GM23338 (cell line): ENCODE results near the gene PEX10.

Source experiments
- CREB1 ChIP-seq: fragments of 250-450 bp; sonication (Bioruptor Pico); IDR thresholded peaks from 2 replicates; pipeline ENCODE4 v1.5.0; 2020; ENCODE audit warnings: low read depth, mild to moderate bottlenecking, moderate library complexity
- EZH2 ChIP-seq: fragments of 200-600 bp; sonication (generic); IDR thresholded peaks from one replicate; pipeline ENCODE4 v1.8.0; 2017; ENCODE audit warnings: antibody characterized with exemption, mild to moderate bottlenecking, low read depth; ENCODE audit not compliant: unreplicated experiment
- EZH2phosphoT487 ChIP-seq: fragments of 200-600 bp; sonication (generic); IDR thresholded peaks from one replicate; pipeline ENCODE4 v1.8.1; 2018; ENCODE audit warnings: antibody characterized with exemption; ENCODE audit not compliant: unreplicated experiment
- JUNB ChIP-seq: IDR thresholded peaks from one replicate; pipeline ENCODE4 v1.6.1; 2016; ENCODE audit warnings: antibody characterized with exemption; ENCODE audit not compliant: unreplicated experiment
- NANOG ChIP-seq: IDR thresholded peaks from 2 replicates; pipeline ENCODE4 v1.6.1; 2016; ENCODE audit warnings: antibody characterized with exemption, borderline replicate concordance
- POLR2AphosphoS5 ChIP-seq: IDR thresholded peaks from 2 replicates; pipeline ENCODE4 v1.6.1; 2016; ENCODE audit warnings: antibody characterized with exemption, low read depth
- REST ChIP-seq: IDR thresholded peaks from one replicate; pipeline ENCODE4 v1.6.1; 2018; ENCODE audit warnings: antibody characterized with exemption; ENCODE audit not compliant: unreplicated experiment
- ZNF114 ChIP-seq: fragments of 250-450 bp; sonication (Bioruptor Pico); IDR thresholded peaks from 2 replicates; pipeline ENCODE4 v1.5.0; 2020; ENCODE audit warnings: mild to moderate bottlenecking, moderate library complexity
- TF ChIP-seq, protein P1 (sequence below), 2 experiments: fragments of 200-600 bp in 1 of 2; sonication (generic) in 1 of 2; conservative IDR thresholded peaks; 2 replicates each; pipeline versions ENCODE4 v1.5.1 to v1.6.1; 2016 to 2017; ENCODE audit warnings: antibody characterized with exemption in 2 of 2, low read depth in 2 of 2, mild to moderate bottlenecking in 2 of 2, moderate library complexity in 1 of 2

DNA sequence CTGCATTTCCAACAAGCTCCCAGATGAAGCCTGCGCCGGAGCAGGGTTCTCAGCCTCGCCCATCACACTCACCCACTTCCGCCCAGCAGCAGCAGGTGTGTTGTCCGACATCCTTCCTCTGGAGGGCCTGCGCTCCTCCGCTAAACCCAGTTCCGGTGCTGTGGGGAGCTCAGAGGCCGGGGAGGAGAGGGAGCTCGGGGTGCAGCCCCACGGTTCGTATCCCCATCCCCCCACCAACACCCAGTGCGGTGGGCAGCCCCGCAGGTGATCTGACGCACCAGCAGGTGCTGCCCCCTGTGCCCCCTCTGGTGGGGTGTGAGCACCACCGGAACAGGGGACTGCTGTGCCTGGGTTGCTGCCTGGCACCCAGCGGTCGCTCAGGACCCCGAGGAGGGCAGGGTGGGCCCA is 3.4 kb upstream of the PEX10 start:
- no peak for TF ChIP-seq ZNF114
- TF ChIP-seq, protein P1, sequence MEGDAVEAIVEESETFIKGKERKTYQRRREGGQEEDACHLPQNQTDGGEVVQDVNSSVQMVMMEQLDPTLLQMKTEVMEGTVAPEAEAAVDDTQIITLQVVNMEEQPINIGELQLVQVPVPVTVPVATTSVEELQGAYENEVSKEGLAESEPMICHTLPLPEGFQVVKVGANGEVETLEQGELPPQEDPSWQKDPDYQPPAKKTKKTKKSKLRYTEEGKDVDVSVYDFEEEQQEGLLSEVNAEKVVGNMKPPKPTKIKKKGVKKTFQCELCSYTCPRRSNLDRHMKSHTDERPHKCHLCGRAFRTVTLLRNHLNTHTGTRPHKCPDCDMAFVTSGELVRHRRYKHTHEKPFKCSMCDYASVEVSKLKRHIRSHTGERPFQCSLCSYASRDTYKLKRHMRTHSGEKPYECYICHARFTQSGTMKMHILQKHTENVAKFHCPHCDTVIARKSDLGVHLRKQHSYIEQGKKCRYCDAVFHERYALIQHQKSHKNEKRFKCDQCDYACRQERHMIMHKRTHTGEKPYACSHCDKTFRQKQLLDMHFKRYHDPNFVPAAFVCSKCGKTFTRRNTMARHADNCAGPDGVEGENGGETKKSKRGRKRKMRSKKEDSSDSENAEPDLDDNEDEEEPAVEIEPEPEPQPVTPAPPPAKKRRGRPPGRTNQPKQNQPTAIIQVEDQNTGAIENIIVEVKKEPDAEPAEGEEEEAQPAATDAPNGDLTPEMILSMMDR (conservative IDR thresholded peaks at IDR 0.05; ENCODE audit: low read depth in 2 of 2): no peak
- no peak for TF ChIP-seq NANOG
- TF ChIP-seq EZH2: no peak
- TF ChIP-seq REST: no peak
- no peak for TF ChIP-seq POLR2AphosphoS5
- no peak for TF ChIP-seq JUNB
- TF ChIP-seq EZH2phosphoT487: no peak
- TF ChIP-seq CREB1 (CRISPR knock-in tag): no peak
